GM10248 (cell line): ENCODE data around the gene COLEC11.

ENCODE experiments used
- CTCF ChIA-PET: fragments of 300-600 bp; sonication (Branson Sonifier 250); formaldehyde crosslinking; extraction: SDS; loops from one replicate; lab custom pipeline; 2021; ENCODE audit warnings: antibody characterized with exemption; lab: Yijun Ruan, JAX
- POLR2A ChIA-PET: fragments of 350-650 bp; sonication (Branson Sonifier 250); formaldehyde crosslinking; extraction: SDS; loops from one replicate; lab custom pipeline; 2020; ENCODE audit warnings: antibody characterized with exemption; lab: Yijun Ruan, JAX
- DNase-seq: peaks from one replicate; pipeline ENCODE4 v3.0.0; 2012; ENCODE audit errors: extremely low spot score
- TF ChIP-seq, protein P1 (sequence below): IDR thresholded peaks from 2 replicates; pipeline ENCODE4 v1.5.1; 2012; ENCODE audit warnings: mild to moderate bottlenecking, low read depth; ENCODE audit errors: extremely low read depth, missing control alignments, control extremely low read depth

Gene COLEC11

DNA sequence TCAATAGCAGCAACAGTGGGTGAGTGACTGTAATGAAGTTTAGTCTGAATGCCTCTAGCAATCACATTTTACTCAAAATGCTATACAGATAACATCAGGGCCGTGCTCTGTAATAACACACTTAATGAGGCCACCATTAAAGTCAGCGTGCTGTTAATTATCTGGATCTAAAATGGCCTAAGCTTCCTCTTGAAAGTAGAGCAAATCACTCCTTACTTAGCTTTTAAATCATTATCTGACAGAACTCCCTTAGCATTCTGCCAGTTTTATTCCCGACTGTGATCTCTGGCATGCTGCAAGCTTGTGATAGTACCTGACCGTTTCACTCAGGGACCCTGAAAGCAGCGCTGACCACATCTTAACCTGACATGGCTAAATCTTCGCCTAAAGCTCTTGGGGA, 10.8 kb upstream of the COLEC11 start:
- ChIA-PET CTCF (interaction anchor here (1.5 to 1.9 kb wide), 5 partner anchors 8 to 334 kb away, joined by 3 to 7 read pairs (median 6); partner anchors contain the start of gene COLEC11), POLR2A (interaction anchor here (1.0 to 1.2 kb wide), 2 partner anchors 8 to 12 kb away, joined by 3 read pairs; no protein-coding TSS in a partner anchor)
- no peak for DNase-seq
- TF ChIP-seq, protein P1, sequence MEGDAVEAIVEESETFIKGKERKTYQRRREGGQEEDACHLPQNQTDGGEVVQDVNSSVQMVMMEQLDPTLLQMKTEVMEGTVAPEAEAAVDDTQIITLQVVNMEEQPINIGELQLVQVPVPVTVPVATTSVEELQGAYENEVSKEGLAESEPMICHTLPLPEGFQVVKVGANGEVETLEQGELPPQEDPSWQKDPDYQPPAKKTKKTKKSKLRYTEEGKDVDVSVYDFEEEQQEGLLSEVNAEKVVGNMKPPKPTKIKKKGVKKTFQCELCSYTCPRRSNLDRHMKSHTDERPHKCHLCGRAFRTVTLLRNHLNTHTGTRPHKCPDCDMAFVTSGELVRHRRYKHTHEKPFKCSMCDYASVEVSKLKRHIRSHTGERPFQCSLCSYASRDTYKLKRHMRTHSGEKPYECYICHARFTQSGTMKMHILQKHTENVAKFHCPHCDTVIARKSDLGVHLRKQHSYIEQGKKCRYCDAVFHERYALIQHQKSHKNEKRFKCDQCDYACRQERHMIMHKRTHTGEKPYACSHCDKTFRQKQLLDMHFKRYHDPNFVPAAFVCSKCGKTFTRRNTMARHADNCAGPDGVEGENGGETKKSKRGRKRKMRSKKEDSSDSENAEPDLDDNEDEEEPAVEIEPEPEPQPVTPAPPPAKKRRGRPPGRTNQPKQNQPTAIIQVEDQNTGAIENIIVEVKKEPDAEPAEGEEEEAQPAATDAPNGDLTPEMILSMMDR: no peak

DNA sequence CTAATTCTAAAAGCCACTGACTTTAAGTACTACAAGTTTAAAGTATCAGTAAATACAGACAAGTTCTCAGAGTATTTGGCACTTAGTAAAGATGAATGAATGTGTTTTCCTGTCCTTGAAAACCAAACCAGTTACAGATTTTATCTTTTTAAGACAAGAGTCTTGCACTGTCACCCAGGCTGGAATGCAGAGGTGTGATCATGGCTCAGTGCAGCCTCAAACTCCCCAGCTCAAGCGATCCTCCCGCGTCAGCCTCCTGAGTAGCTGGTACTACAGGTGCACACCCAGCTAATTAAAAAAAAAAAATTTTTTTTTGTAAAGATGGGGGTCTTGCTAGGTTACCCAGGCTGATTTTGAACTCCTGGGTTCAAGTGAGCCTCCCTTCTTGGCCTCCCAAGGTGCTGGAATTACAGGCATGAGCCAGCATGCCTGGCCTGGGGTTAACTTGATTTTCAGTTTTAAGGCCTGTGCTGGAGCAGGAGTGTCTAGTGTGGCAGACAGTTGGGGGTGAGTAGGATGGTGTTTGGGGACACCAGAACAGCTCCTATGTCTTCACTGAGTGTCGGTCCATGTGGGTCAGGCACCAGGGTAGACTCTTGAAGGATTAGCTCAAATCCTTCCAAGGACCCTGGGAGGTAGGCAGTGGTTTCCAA, 10.2 kb upstream of the COLEC11 start:
- no peak for DNase-seq
- TF ChIP-seq, protein P1: no peak
- POLR2A ChIA-PET: interaction anchor here (1.0 to 1.2 kb wide), 2 partner anchors 9 to 11 kb away, joined by 3 read pairs; no protein-coding TSS in a partner anchor
- CTCF ChIA-PET: interaction anchor here (1.5 to 1.9 kb wide), 5 partner anchors 9 to 335 kb away, joined by 3 to 7 read pairs (median 6); partner anchors contain the start of gene COLEC11

DNA sequence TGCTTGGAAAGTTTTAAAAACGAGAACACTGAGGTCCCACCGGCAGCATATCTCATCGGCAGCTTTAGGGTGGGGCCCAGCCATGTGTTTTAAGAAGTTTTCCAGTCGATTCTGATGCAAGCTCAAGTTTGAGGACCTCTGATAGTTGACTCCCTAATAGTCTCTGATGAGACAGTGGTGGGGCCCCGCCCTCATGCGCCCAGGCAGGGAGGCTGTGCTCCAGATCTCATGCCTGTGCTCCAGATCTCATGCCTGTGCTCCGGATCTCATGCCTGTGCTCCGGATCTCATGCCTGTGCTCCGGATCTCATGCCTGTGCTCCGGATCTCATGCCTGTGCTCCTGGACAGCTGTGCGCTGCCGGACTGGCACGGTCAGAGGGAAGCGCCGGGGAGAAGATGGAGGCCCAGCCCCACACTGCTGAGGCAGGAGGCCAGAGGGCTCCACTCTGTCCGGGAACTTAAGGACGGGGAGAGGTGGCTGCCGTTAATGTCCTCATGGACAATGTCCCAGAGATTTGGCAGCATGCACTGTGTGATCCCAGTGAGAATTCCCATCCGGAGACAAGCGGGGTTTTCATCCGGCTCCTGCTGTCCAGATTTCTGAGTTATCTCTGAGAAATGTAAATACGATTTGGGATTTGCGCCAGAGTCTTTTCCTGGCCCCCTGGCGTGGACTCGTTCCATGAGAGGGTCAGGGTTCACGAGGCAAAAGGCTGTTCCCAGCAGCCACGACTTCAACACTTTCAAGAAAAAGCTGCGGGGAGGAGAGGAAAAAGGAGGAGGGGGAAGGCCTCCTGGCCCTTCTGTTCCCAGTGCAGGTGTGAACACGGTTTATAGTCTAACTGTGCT, 9.4 kb upstream of the COLEC11 start:
- CTCF ChIA-PET: interaction anchor here (1.5 to 1.9 kb wide), 4 partner anchors 9 to 66 kb away, joined by 4 to 7 read pairs (median 6); partner anchors contain the start of gene COLEC11
- POLR2A ChIA-PET: no interaction called here
- TF ChIP-seq, protein P1: no peak
- no peak for DNase-seq

DNA sequence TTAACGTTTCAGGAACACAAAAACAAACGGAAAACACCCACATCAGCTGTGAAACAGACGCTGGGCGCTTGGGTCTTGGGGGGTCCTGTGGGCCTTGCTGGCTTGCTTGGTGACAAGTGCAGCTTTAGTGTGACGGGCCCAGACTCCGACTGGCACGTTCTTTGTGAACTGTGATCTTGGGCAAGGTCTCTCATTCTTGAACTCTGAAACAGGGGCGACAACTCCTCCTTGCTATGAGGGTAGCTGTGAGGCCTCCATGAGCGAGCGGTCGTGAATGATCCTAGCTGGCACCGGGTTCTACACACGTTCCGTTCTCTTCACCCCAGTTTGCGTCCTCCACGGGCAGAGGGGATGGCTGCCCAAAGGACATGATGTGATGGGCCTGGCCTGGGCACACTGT, 8.7 kb upstream of the COLEC11 start:
- POLR2A ChIA-PET: no interaction called here
- no peak for DNase-seq
- TF ChIP-seq, protein P1: no peak
- CTCF ChIA-PET: interaction anchor here (1.2 kb wide), 1 partner anchor 8 kb away, joined by 3 read pairs; the partner anchor contains the start of gene COLEC11

DNA sequence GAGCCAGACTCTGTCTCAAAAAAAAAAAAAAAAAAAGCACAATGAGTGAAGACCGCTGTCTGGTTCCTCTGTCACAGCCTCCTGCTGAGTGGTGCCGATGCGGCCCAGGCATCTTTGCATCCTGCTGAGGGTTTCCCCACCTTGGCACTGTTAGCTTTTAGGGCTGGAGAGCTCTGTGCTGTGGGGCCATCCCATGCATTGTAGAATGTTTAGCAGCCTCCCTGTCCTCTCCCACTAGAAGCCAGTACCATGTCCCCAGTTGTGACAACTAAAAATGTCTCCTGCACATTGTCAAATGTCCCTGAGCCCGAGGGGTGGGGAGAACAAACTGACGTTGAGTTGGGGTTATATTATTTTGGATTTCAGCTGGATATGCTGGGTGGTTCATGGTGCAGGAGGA, 7.9 kb upstream of the COLEC11 start:
- ChIA-PET POLR2A (no interaction called here), CTCF (interaction anchor here (0.9 to 1.4 kb wide), 4 partner anchors 7 to 63 kb away, joined by 3 to 5 read pairs (median 3); partner anchors contain the start of gene COLEC11)
- TF ChIP-seq, protein P1: no peak
- DNase-seq: no peak

GRCh38 chr2:3587432-3587831, 7.5 kb upstream of the COLEC11 start:
- CTCF ChIA-PET: interaction anchor here (0.9 to 1.4 kb wide), 4 partner anchors 7 to 62 kb away, joined by 3 to 5 read pairs (median 3); partner anchors contain the start of gene COLEC11
- no peak for DNase-seq

More at GRCh38 chr2:3587432-3587831, 7.5 kb upstream of the COLEC11 start:
- POLR2A ChIA-PET: no interaction called here
- TF ChIP-seq, protein P1: no peak
